ENCODE measurements around the gene PPP4R1.
"Not testable (repeated sequence)": the region's sequence is repeated elsewhere in the genome, so short reads cannot be mapped to it uniquely, and the experiment has no call there.

Gene PPP4R1

GRCh38 chr18:9630444-9630843, 16.1 kb upstream of the PPP4R1 start:
- DNase-seq (ENCODE audit: low read depth, low spot score): no peak

GRCh38 chr18:9629709-9630108, 15.3 kb upstream of the PPP4R1 start:
- DNase-seq (ENCODE audit: low read depth, low spot score): no peak

- no peak for DNase-seq (ENCODE audit: low read depth, low spot score)
These were observed 14.6 kb upstream of the PPP4R1 start for GRCh38 chr18:9628984-9629383.

- no peak for DNase-seq (ENCODE audit: low read depth, low spot score)
These were observed 13.3 kb upstream of the PPP4R1 start for GRCh38 chr18:9627642-9628041.

- DNase-seq (ENCODE audit: low read depth, low spot score): no peak
These were observed 5.6 kb upstream of the PPP4R1 start for GRCh38 chr18:9619990-9620389.

- DNase-seq (ENCODE audit: low read depth, low spot score): no peak
These were observed 5.2 kb upstream of the PPP4R1 start for GRCh38 chr18:9619545-9619944.

GRCh38 chr18:9619056-9619455, 4.7 kb upstream of the PPP4R1 start:
- DNase-seq (ENCODE audit: low read depth, low spot score): no peak

GRCh38 chr18:9617006-9617542, 2.7 kb upstream of the PPP4R1 start:
- DNase-seq (ENCODE audit: low read depth, low spot score): no peak

GRCh38 chr18:9616049-9616448, 1.7 kb upstream of the PPP4R1 start:
- no peak for DNase-seq (ENCODE audit: low read depth, low spot score)

GRCh38 chr18:9615280-9615797, 980 bp upstream of the PPP4R1 start:
- DNase-seq (ENCODE audit: low read depth, low spot score): no peak

- no peak for DNase-seq (ENCODE audit: low read depth, low spot score)
These were observed 584 bp downstream of the PPP4R1 start for GRCh38 chr18:9613550-9614400.

- no peak for DNase-seq (ENCODE audit: low read depth, low spot score)
These were observed 1.4 kb downstream of the PPP4R1 start for GRCh38 chr18:9612977-9613376.

GRCh38 chr18:9612215-9612830, 2.0 kb downstream of the PPP4R1 start:
- DNase-seq (ENCODE audit: low read depth, low spot score): no peak

GRCh38 chr18:9609190-9609589, 5.2 kb downstream of the PPP4R1 start:
- DNase-seq (ENCODE audit: low read depth, low spot score): no peak

- no peak for DNase-seq (ENCODE audit: low read depth, low spot score)
These were observed 5.6 kb downstream of the PPP4R1 start for GRCh38 chr18:9608728-9609127.

- no peak for DNase-seq (ENCODE audit: low read depth, low spot score)
These were observed 6.1 kb downstream of the PPP4R1 start for GRCh38 chr18:9608298-9608697.

GRCh38 chr18:9607111-9607510, 7.2 kb downstream of the PPP4R1 start:
- not testable (repeated sequence) for DNase-seq (ENCODE audit: low read depth, low spot score)

- DNase-seq (ENCODE audit: low read depth, low spot score): no peak
These were observed 8.3 kb downstream of the PPP4R1 start for GRCh38 chr18:9606039-9606438.

GRCh38 chr18:9604348-9604747, 10.0 kb downstream of the PPP4R1 start:
- no peak for DNase-seq (ENCODE audit: low read depth, low spot score)

GRCh38 chr18:9599328-9599727, 15.0 kb downstream of the PPP4R1 start:
- no peak for DNase-seq (ENCODE audit: low read depth, low spot score)

- DNase-seq (ENCODE audit: low read depth, low spot score): no peak
These were observed 16.8 kb downstream of the PPP4R1 start for GRCh38 chr18:9597609-9598008.

GRCh38 chr18:9596843-9597526, 17.4 kb downstream of the PPP4R1 start:
- no peak for DNase-seq (ENCODE audit: low read depth, low spot score)

All from brain pericyte (primary cell).